Tibial nerve (tissue), 4 donors: ENCODE data around the gene APOBEC4. TPM values are rescaled to one million over a fixed set of nuclear protein-coding genes. Genes with fewer than 3 reads are reported as not detected.
A peak's percentile ranks its signal among the peaks of the same experiment; 100 is the strongest.

Experiments
- DNase-seq, 2 donors: peaks; one replicate each; pipeline ENCODE4 v3.0.0-alpha.2; 2019; ENCODE audit warnings: low spot score in 2 of 2
- H3K27ac ChIP-seq, 4 donors: fragments of 200-600 bp; sonication (generic) in 3 of 4; one replicate each; pipeline ENCODE4 v1.5.1; 2017 to 2019; ENCODE audit warnings: mild to moderate bottlenecking in 1 of 4
- H3K27me3 ChIP-seq, 2 donors: fragments of 200-600 bp; sonication (generic) in 1 of 2; one replicate each; pipeline versions ENCODE4 v1.5.1 to v1.6.0; 2017 to 2019
- H3K36me3 ChIP-seq, 3 donors: fragments of 200-600 bp; sonication (generic); one replicate each; pipeline ENCODE4 v1.5.1; 2018 to 2019
- H3K4me1 ChIP-seq, 4 donors: fragments of 200-600 bp; sonication (generic) in 3 of 4; one replicate each; pipeline ENCODE4 v1.5.1; 2017 to 2019
- H3K4me3 ChIP-seq, 4 donors: fragments of 200-600 bp; sonication (generic) in 3 of 4; one replicate each; pipeline ENCODE4 v1.5.1; 2017 to 2019; ENCODE audit warnings: mild to moderate bottlenecking in 1 of 4, moderate library complexity in 1 of 4
- H3K9me3 ChIP-seq, 4 donors: fragments of 200-600 bp; sonication (generic) in 3 of 4; one replicate each; pipeline ENCODE4 v1.5.1; 2017 to 2019
- CTCF ChIP-seq, 5 experiments: fragments of 200-600 bp in 3 of 5; fragments of 450-650 bp in 2 of 5; sonication (generic) in 3 of 5; IDR thresholded peaks; one replicate each; pipeline ENCODE4 v1.5.1; 2016 to 2019; ENCODE audit warnings: antibody characterized with exemption in 5 of 5, mild to moderate bottlenecking in 3 of 5, moderate library complexity in 2 of 5
- EP300 ChIP-seq, 2 donors: sonication (generic); formaldehyde crosslinking; IDR thresholded peaks; one replicate each; pipeline ENCODE4 v1.6.1; 2017; ENCODE audit warnings: antibody characterized with exemption in 2 of 2, mild to moderate bottlenecking in 1 of 2
- POLR2A ChIP-seq, 2 donors: fragments of 450-650 bp; IDR thresholded peaks; one replicate each; pipeline ENCODE4 v1.6.1; 2017; ENCODE audit warnings: antibody characterized with exemption in 2 of 2, mild to moderate bottlenecking in 2 of 2, moderate library complexity in 2 of 2
- WGBS, 2 donors: methylation state at CpG; one replicate each; pipeline ENCODE4 v1.1.5; 2018; 5-methylcytosine and 5-hydroxymethylcytosine counted together
- total RNA-seq, 4 donors: library from RNA; depleted of rRNA; stranded (reverse); fragments of >200 nt; gene quantifications; one replicate each; pipeline ENCODE4 v1.1.0, GENCODE V29; 2016

Gene APOBEC4
- total RNA-seq, 4 donors from 2014 or later = not detected

- TF ChIP-seq POLR2A (IDR thresholded peaks at IDR 0.05) (no peak), EP300 (IDR thresholded peaks at IDR 0.05) (no peak), CTCF (IDR thresholded peaks at IDR 0.05) (no peak)
- peak overlapping the region in 3 of 4 donors; percentile 40 to 80 (median 74) for H3K27ac ChIP-seq
- peaks cover 0 to 32% (median 14%) of the 10 kb centered on the region in 4 donors for H3K4me1 ChIP-seq
- no peaks in the 10 kb centered on the region for H3K9me3 ChIP-seq
- H3K27me3 ChIP-seq = no peaks in the 10 kb centered on the region
- H3K36me3 ChIP-seq = no peaks in the 10 kb centered on the region
- 9% methylated on average over 3 of the region's 3 CpGs for WGBS, 2 donors
- H3K4me3 ChIP-seq = no peak overlapping the region
- peak in 1 of 2 donors; percentile 34 for DNase-seq
These were observed 43.2 kb downstream of the APOBEC4 start for GRCh38 chr1:183609759-183610452.

GRCh38 chr1:183609313-183609712 is 43.8 kb downstream of the APOBEC4 start:
- Histone ChIP-seq H3K27me3 (no peaks in the 10 kb centered on the region), H3K4me1 (peaks cover 0 to 32% (median 15%) of the 10 kb centered on the region in 4 donors), H3K9me3 (no peaks in the 10 kb centered on the region), H3K27ac (peak overlapping the region in 3 of 4 donors; percentile 40 to 80 (median 74)), H3K36me3 (no peaks in the 10 kb centered on the region), H3K4me3 (no peak overlapping the region)
- 21 to 22% methylated on average over 5 of the region's 5 CpGs for WGBS, 2 donors
- peak; percentile 68 to 87 for DNase-seq
- peak in 1 of 2 donors; percentile 63 for TF ChIP-seq EP300 (IDR thresholded peaks at IDR 0.05)
- TF ChIP-seq CTCF (IDR thresholded peaks at IDR 0.05) = peak; percentile 32 to 79 (median 53)
- TF ChIP-seq POLR2A (IDR thresholded peaks at IDR 0.05) = no peak

DNA sequence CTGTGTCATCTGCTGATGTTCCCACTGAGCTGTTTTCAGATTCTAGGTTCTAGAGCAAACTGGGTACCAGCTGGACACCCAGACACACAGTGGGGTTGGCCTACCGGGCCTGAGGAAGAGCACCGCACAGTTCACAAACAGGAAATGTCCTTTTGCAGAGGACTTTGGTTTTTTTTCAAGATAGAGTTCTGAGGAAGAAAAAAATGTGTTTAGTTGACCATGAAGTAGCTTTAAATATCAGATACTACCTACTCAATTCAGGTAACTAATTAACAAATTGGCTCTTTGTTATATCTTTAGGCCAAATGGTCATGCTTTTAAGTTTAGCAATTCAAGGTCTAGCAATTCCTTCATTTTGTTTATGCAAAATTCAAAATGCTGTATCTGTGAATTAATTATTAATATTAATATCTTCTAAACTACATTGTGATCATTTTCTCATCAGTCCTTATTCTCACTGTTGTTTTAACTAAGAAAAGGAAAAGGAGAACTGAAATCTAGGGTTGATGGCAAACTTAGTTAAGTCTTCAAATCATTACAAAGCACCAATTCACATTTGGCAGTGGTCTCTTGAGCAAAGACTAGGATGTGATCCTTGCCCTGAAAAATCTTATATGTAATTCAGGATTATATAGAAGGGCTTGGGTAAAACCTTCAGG is 45.7 kb downstream of the APOBEC4 start:
- H3K9me3 ChIP-seq = no peaks in the 10 kb centered on the region
- H3K27ac ChIP-seq = no peak overlapping the region
- H3K4me3 ChIP-seq = no peak overlapping the region
- 49 to 67% methylated on average over 2 of the region's 2 CpGs for WGBS, 2 donors
- peaks cover 0 to 43% (median 17%) of the 10 kb centered on the region in 4 donors for H3K4me1 ChIP-seq
- H3K36me3 ChIP-seq = no peaks in the 10 kb centered on the region
- H3K27me3 ChIP-seq = no peaks in the 10 kb centered on the region
- TF ChIP-seq CTCF (IDR thresholded peaks at IDR 0.05) = no peak
- TF ChIP-seq EP300 (IDR thresholded peaks at IDR 0.05) = no peak
- TF ChIP-seq POLR2A (IDR thresholded peaks at IDR 0.05) = no peak
- DNase-seq = no peak

- Histone ChIP-seq H3K9me3 (no peaks in the 10 kb centered on the region), H3K27ac (no peak overlapping the region)
These were observed 47.2 kb downstream of the APOBEC4 start for GRCh38 chr1:183605904-183606303.

More at GRCh38 chr1:183605904-183606303, 47.2 kb downstream of the APOBEC4 start:
- no peaks in the 10 kb centered on the region for H3K36me3 ChIP-seq
- no peaks in the 10 kb centered on the region for H3K27me3 ChIP-seq
- TF ChIP-seq CTCF (IDR thresholded peaks at IDR 0.05) (no peak), EP300 (IDR thresholded peaks at IDR 0.05) (no peak), POLR2A (IDR thresholded peaks at IDR 0.05) (no peak)
- H3K4me1 ChIP-seq = peaks cover 0 to 40% (median 17%) of the 10 kb centered on the region in 4 donors
- DNase-seq = no peak
- 92 to 100% methylated on average over 2 of the region's 2 CpGs for WGBS, 2 donors
- H3K4me3 ChIP-seq = no peak overlapping the region
